ENCODE data around the gene ZNF618.

Gene ZNF618

DNA sequence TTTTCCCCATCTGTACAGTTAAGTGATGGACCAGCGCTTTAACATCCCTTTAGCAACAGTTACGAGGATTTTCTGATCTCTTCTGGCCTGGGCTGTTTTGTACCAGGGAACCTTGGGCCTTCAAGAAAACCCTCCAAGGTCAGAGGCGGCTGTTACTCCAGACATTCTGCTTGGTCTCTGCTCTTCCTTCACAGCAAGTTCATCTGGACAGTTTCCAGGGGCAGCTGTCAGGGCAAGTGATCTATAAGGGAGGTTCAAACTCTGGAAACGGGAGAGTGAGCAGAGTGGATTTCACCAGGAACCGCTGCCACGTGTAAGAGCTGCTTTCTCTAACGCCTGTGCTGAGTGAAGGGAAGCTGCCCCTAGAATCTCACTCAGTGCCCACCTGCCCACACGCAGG, 36.7 kb downstream of the ZNF618 start:
- no peaks in the 10 kb centered on the region for H3K9me3 ChIP-seq (ENCODE audit: insufficient read depth, low read length, severe bottlenecking)
- DNase-seq, result no peak
- H3K4me2 ChIP-seq (ENCODE audit: insufficient read depth, low read length), result no peak overlapping the region
- no peak overlapping the region for H3K9ac ChIP-seq (ENCODE audit: low read depth, low read length)
- no peak for ATAC-seq (ENCODE audit: insufficient read depth, low read depth)
- no peaks in the 10 kb centered on the region for H4K20me1 ChIP-seq (ENCODE audit: insufficient read depth, low read length)
- no peaks in the 10 kb centered on the region for H3K36me3 ChIP-seq (ENCODE audit: insufficient read depth, low read length)
- no peak overlapping the region for H3K27ac ChIP-seq (ENCODE audit: low read length)
- no peak for TF ChIP-seq EZH2 (IDR thresholded peaks at IDR 0.05; ENCODE audit: borderline replicate concordance, low read depth, low read length, severe bottlenecking)
- TF ChIP-seq, protein P1, sequence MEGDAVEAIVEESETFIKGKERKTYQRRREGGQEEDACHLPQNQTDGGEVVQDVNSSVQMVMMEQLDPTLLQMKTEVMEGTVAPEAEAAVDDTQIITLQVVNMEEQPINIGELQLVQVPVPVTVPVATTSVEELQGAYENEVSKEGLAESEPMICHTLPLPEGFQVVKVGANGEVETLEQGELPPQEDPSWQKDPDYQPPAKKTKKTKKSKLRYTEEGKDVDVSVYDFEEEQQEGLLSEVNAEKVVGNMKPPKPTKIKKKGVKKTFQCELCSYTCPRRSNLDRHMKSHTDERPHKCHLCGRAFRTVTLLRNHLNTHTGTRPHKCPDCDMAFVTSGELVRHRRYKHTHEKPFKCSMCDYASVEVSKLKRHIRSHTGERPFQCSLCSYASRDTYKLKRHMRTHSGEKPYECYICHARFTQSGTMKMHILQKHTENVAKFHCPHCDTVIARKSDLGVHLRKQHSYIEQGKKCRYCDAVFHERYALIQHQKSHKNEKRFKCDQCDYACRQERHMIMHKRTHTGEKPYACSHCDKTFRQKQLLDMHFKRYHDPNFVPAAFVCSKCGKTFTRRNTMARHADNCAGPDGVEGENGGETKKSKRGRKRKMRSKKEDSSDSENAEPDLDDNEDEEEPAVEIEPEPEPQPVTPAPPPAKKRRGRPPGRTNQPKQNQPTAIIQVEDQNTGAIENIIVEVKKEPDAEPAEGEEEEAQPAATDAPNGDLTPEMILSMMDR (IDR thresholded peaks at IDR 0.05; ENCODE audit: borderline replicate concordance, extremely low read depth, low read length, poor library complexity, severe bottlenecking), result no peak
- no peaks in the 10 kb centered on the region for H3K79me2 ChIP-seq (ENCODE audit: insufficient read depth, low read length)
- no peak overlapping the region for H2AFZ ChIP-seq (ENCODE audit: low read depth, low read length)
- no peaks in the 10 kb centered on the region for H3K4me1 ChIP-seq (ENCODE audit: insufficient read depth, low read length)
- no peak overlapping the region for H3K4me3 ChIP-seq (ENCODE audit: low read depth in 1 of 2, low read length in 2 of 2)
- H3K27me3 ChIP-seq (ENCODE audit: insufficient read depth, low read length, poor library complexity), result no peaks in the 10 kb centered on the region

DNA sequence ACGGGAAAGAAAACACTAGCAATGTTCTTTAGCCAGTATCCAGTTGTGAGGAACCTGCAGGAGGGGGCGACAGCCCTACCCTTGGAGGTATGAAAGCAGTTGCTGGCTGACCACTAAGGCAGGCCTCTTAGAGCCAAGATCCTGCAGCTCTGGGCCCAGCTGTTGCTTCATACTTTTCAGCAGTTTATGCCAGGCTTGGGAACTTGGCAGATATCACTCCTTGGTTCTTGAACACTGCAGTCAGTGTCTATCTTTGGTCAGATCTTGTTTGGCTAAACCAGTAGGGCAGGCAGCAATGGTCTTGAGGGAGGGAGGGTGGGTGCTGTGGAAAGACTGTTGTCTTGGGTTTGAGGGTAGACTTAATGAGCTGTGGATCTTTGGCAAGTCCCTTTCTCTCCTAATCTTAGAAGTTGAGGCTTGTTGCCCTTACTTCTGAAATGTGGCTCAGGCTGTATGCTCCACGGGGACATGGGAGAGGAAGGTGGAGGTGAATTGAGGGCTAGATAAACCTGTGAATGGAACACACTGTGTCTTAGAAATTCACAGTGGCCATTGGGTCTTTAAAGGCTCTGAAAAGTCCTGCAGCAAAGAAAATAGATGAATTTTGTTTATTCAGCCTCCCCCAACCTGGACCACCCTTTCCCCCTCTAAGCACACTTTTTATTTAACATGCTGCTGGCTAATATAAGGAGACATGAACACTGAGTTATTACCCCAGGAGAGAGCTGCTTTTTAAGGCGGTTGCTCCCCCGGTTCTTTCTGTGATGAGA, 37.5 kb downstream of the ZNF618 start:
- H3K79me2 ChIP-seq (ENCODE audit: insufficient read depth, low read length), result no peaks in the 10 kb centered on the region
- H2AFZ ChIP-seq (ENCODE audit: low read depth, low read length), result no peak overlapping the region
- H3K9ac ChIP-seq (ENCODE audit: low read depth, low read length), result no peak overlapping the region
- ATAC-seq (ENCODE audit: insufficient read depth, low read depth), result no peak
- TF ChIP-seq EZH2 (IDR thresholded peaks at IDR 0.05; ENCODE audit: borderline replicate concordance, low read depth, low read length, severe bottlenecking), result no peak
- TF ChIP-seq, protein P1 (IDR thresholded peaks at IDR 0.05; ENCODE audit: borderline replicate concordance, extremely low read depth, low read length, poor library complexity, severe bottlenecking), result no peak
- no peak for DNase-seq
- no peak overlapping the region for H3K4me3 ChIP-seq (ENCODE audit: low read depth in 1 of 2, low read length in 2 of 2)
- H4K20me1 ChIP-seq (ENCODE audit: insufficient read depth, low read length), result no peaks in the 10 kb centered on the region
- H3K36me3 ChIP-seq (ENCODE audit: insufficient read depth, low read length), result no peaks in the 10 kb centered on the region
- no peaks in the 10 kb centered on the region for H3K9me3 ChIP-seq (ENCODE audit: insufficient read depth, low read length, severe bottlenecking)
- no peaks in the 10 kb centered on the region for H3K27me3 ChIP-seq (ENCODE audit: insufficient read depth, low read length, poor library complexity)
- H3K4me1 ChIP-seq (ENCODE audit: insufficient read depth, low read length), result no peaks in the 10 kb centered on the region
- H3K4me2 ChIP-seq (ENCODE audit: insufficient read depth, low read length), result no peak overlapping the region
- H3K27ac ChIP-seq (ENCODE audit: low read length), result no peak overlapping the region

DNA sequence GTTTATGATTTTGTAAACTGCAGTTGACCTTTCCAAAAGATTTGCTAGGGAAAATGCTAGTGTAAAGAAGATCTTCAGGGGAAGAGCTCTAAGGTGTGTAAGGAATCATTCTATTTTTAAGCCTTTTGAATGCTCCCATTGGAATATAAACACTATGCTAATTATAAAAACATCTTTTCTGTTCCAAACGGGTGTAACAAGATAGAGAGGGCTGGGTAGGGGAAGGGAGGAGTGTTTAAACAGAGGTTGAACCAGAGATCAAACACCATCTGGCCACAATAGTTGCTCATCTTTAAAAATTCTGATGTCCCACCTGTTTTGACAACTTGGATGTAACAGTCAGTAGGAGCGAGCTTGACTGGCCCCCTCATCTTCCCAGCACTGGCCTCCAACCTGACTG, 38.4 kb downstream of the ZNF618 start:
- Histone ChIP-seq H3K36me3 (ENCODE audit: insufficient read depth, low read length) (no peaks in the 10 kb centered on the region), H3K4me1 (ENCODE audit: insufficient read depth, low read length) (no peaks in the 10 kb centered on the region), H4K20me1 (ENCODE audit: insufficient read depth, low read length) (no peaks in the 10 kb centered on the region), H3K4me2 (ENCODE audit: insufficient read depth, low read length) (no peak overlapping the region), H3K27me3 (ENCODE audit: insufficient read depth, low read length, poor library complexity) (no peaks in the 10 kb centered on the region), H2AFZ (ENCODE audit: low read depth, low read length) (no peak overlapping the region), H3K27ac (ENCODE audit: low read length) (no peak overlapping the region), H3K79me2 (ENCODE audit: insufficient read depth, low read length) (no peaks in the 10 kb centered on the region), H3K4me3 (ENCODE audit: low read depth in 1 of 2, low read length in 2 of 2) (no peak overlapping the region), H3K9ac (ENCODE audit: low read depth, low read length) (no peak overlapping the region), H3K9me3 (ENCODE audit: insufficient read depth, low read length, severe bottlenecking) (no peaks in the 10 kb centered on the region)
- TF ChIP-seq, protein P1 (IDR thresholded peaks at IDR 0.05; ENCODE audit: borderline replicate concordance, extremely low read depth, low read length, poor library complexity, severe bottlenecking), result no peak
- TF ChIP-seq EZH2 (IDR thresholded peaks at IDR 0.05; ENCODE audit: borderline replicate concordance, low read depth, low read length, severe bottlenecking), result no peak
- no peak for DNase-seq
- ATAC-seq (ENCODE audit: insufficient read depth, low read depth), result no peak
